Pancreas (tissue), 10 donors: ENCODE results near the gene MMP7. TPM values are rescaled to one million over a fixed set of nuclear protein-coding genes. Genes with fewer than 3 reads are reported as not detected.

Source experiments
- ATAC-seq, 4 donors: fragments of 200-7000 bp; cut with Tn5 transposase; one replicate each; pipeline versions ENCODE4 v1.8.0 to v1.9.1; 2020; ENCODE audit warnings: mild to moderate bottlenecking in 4 of 4, moderate library complexity in 4 of 4
- DNase-seq, 6 donors: peaks; one replicate each; pipeline ENCODE4 v3.0.0-alpha.2; 2020
- FAIRE-seq: peaks from 2 replicates; lab custom pipeline; 2012; peaks lifted over from hg19 to GRCh38; lab: Jason Lieb, UNC
- H3K27ac ChIP-seq, 4 donors: fragments of 200-600 bp; sonication (generic); 1 replicate in 3 of 4; 2 replicates in 1 of 4; pipeline versions ENCODE4 v1.5.0 to v1.8.0; 2020
- H3K27me3 ChIP-seq, 4 donors: fragments of 200-600 bp; one replicate each; pipeline ENCODE4 v1.8.0; 2021
- H3K36me3 ChIP-seq, 3 donors: fragments of 200-600 bp; sonication (generic) in 1 of 3; one replicate each; pipeline versions ENCODE4 v1.5.0 to v1.8.0; 2020 to 2021
- H3K4me1 ChIP-seq, 3 donors: fragments of 200-600 bp; one replicate each; pipeline ENCODE4 v1.8.0; 2021
- H3K4me3 ChIP-seq, 4 donors: fragments of 200-600 bp; sonication (generic) in 2 of 4; one replicate each; pipeline versions ENCODE4 v1.5.0 to v1.8.0; 2020 to 2021
- H3K9me3 ChIP-seq, 4 donors: fragments of 200-600 bp; one replicate each; pipeline ENCODE4 v1.8.0; 2021
- WGBS, 2 donors: extraction: QIAGEN DNeasy Blood & Tissue Kit; methylation state at CpG; one replicate each; pipeline ENCODE4 v1.1.7; 2013; 5-methylcytosine and 5-hydroxymethylcytosine counted together
- intact Hi-C, 3 donors: fragments of 100-400 bp; cut with DNase I; formaldehyde crosslinking; loops; one replicate each; pipeline versions ENCODE4 v1.11.1 to v1.14.2; 2022
- polyA plus RNA-seq, 2 donors: library from polyadenylated mRNA; stranded (reverse); fragments of 200-250 nt; gene quantifications; one replicate each; pipeline ENCODE4 v1.2.3, GENCODE V29; 2013
- total RNA-seq, 6 donors: library from RNA; stranded (reverse); fragmentation: NEBNext Ultra II Directional in 4 of 6; extraction: Animal tissue kit (Norgen Biotek cat#: 25700) in 4 of 6; gene quantifications; one replicate each; pipeline versions ENCODE4 v1.2.1 to v1.2.4, GENCODE V29; 2021 to 2023
- TF ChIP-seq, protein P1 (sequence below), 4 donors: fragments of 200-600 bp; sonication (generic) in 3 of 4; IDR thresholded peaks; one replicate each; pipeline versions ENCODE4 v1.5.0 to v1.8.0; 2021; ENCODE audit warnings: antibody characterized with exemption in 4 of 4
- donor health status: healthy with polysubstance abuse.
- donor health status: DM: no; HTN: no; CAD: no; lungs with moderate emphysema.
- donor health status: DM: no; HTN: no; CAD: no.
- donor health status: control.
- donor health status: control.
- donor health status: Bipolar disorder and iron deficiency.
- donor health status: DM: yes; HTN: yes; CAD: no.
- donor health status: DM: no; HTN: no; CAD: no.
- donor health status: DM: no; HTN: no; CAD: no.
- donor health status: DM: yes; HTN: yes; CAD: no.

MMP7 gene
- total and polyA plus RNA-seq, 8 donors: 13.5 to 751 (median 36.0) TPM

DNA sequence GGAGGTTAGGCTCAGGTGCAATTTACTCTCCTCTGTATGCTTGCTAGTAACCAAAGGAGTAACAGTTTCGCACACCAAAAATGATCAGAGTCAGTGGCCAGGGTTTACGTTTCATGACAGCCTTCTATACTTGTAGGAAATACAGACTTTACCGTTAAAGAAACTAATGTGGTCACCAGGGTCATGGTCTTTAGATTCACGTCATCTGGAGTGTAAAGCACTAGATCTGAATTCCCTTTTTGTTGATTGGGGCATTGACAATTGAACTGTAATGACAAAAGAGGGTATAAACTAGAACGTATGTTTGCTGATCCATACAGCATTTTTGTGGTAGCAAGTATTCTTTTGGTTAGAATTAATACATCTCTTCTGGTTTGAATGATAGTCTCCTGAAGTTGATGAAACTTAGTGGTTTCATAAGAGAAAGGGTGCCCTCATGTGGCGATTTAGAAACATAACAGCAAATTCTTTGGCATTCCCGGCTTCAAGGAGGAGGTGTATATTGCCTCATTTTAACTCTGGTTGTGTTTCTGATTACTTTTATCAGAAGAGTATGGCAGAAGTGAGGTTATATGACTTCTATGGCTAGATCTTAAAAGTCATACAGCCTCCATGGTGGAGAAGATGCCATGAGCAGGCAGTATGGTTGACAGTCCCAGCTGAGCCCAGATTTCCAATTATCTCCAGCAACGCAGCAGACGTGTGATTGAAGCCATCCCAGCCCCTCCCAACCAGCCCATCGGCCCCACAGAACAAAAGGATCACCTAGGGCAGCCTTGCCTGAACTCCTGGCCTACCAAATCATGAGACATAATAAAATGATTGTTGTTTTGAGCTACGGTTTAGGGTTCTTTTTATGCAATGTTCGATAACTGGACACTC is 35.1 kb downstream of the MMP7 start:
- no peaks in the 10 kb centered on the region for H3K36me3 ChIP-seq
- WGBS, 2 donors: 27 to 31% methylated on average over 12 of the region's 12 CpGs
- no peaks in the 10 kb centered on the region for H3K27me3 ChIP-seq
- peak; percentile 96 for FAIRE-seq
- intact Hi-C loops: loop anchor here in 2 of 3 donors (5.0 to 10.0 kb wide), 2 partner anchors 131 to 153 kb away; no protein-coding TSS in a partner anchor
- H3K9me3 ChIP-seq: no peaks in the 10 kb centered on the region
- TF ChIP-seq, protein P1, sequence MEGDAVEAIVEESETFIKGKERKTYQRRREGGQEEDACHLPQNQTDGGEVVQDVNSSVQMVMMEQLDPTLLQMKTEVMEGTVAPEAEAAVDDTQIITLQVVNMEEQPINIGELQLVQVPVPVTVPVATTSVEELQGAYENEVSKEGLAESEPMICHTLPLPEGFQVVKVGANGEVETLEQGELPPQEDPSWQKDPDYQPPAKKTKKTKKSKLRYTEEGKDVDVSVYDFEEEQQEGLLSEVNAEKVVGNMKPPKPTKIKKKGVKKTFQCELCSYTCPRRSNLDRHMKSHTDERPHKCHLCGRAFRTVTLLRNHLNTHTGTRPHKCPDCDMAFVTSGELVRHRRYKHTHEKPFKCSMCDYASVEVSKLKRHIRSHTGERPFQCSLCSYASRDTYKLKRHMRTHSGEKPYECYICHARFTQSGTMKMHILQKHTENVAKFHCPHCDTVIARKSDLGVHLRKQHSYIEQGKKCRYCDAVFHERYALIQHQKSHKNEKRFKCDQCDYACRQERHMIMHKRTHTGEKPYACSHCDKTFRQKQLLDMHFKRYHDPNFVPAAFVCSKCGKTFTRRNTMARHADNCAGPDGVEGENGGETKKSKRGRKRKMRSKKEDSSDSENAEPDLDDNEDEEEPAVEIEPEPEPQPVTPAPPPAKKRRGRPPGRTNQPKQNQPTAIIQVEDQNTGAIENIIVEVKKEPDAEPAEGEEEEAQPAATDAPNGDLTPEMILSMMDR (IDR thresholded peaks at IDR 0.05): peak; percentile 34 to 60 (median 39)
- DNase-seq: peak in 3 of 6 donors; percentile 34 to 68 (median 41)
- ATAC-seq: peak; percentile 81 to 94 (median 92)
- H3K4me1 ChIP-seq: peaks cover 0 to 10% (median 9%) of the 10 kb centered on the region in 3 donors
- H3K4me3 ChIP-seq: no peak overlapping the region
- no peak overlapping the region for H3K27ac ChIP-seq

DNA sequence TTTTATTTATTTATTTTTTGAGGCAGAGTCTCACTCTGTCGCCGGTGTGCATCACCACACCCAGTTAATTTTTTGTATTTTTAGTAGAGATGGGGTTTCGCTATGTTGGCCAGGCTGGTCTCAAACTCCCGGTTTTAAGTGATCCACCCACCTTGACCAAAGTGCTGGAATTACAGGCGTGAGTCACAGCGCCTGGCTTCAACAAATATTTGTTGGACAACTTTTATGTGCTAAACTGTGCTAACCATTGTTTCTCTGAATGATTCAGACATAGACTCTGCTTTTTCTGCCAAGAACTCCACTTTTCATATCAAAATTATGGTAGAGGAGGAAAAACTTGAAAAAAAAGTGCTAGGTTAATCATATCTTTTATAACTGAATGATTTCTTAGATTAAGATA is 36.3 kb downstream of the MMP7 start:
- DNase-seq (peak in 1 of 6 donors; percentile 62), ATAC-seq (peak; percentile 57 to 85 (median 76)), FAIRE-seq (no peak)
- Histone ChIP-seq H3K27ac (peak overlapping the region in 1 of 4 donors; percentile 36), H3K36me3 (no peaks in the 10 kb centered on the region), H3K27me3 (no peaks in the 10 kb centered on the region), H3K4me1 (peaks cover 0 to 10% (median 9%) of the 10 kb centered on the region in 3 donors), H3K9me3 (no peaks in the 10 kb centered on the region), H3K4me3 (no peak overlapping the region)
- 41 to 49% methylated on average over 6 of the region's 6 CpGs for WGBS, 2 donors
- intact Hi-C loops: loop anchor here in 1 of 3 donors (10.0 kb wide), 1 partner anchor 129 kb away; no protein-coding TSS in a partner anchor
- TF ChIP-seq, protein P1 (IDR thresholded peaks at IDR 0.05): no peak

DNA sequence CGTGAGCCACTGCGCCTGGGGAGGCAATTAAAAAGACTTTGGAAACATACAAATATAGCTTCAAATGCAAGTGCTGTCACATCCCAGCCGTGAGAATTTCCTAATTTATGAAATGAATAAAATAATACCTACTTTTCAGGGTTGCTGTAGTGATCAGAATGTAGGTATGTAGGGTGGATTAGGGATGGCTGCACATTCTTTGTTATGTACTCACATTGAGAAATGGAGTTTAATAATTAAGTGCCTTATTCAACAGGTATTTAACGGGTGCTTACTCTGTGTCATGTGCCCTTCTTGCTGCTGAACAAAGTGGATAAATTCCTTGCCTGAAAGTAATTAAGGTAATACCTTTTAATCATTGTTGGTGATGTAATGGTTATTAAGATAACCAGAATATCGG is 37.0 kb downstream of the MMP7 start:
- FAIRE-seq (no peak), ATAC-seq (peak in 1 of 4 donors; percentile 18), DNase-seq (no peak)
- intact Hi-C loops: loop anchor here in 1 of 3 donors (10.0 kb wide), 1 partner anchor 129 kb away; no protein-coding TSS in a partner anchor
- Histone ChIP-seq H3K27ac (no peak overlapping the region), H3K9me3 (no peaks in the 10 kb centered on the region), H3K27me3 (no peaks in the 10 kb centered on the region), H3K36me3 (no peaks in the 10 kb centered on the region), H3K4me1 (peaks cover 0 to 10% (median 9%) of the 10 kb centered on the region in 3 donors), H3K4me3 (no peak overlapping the region)
- TF ChIP-seq, protein P1 (IDR thresholded peaks at IDR 0.05): no peak
- 52 to 64% methylated on average over 5 of the region's 5 CpGs for WGBS, 2 donors

DNA sequence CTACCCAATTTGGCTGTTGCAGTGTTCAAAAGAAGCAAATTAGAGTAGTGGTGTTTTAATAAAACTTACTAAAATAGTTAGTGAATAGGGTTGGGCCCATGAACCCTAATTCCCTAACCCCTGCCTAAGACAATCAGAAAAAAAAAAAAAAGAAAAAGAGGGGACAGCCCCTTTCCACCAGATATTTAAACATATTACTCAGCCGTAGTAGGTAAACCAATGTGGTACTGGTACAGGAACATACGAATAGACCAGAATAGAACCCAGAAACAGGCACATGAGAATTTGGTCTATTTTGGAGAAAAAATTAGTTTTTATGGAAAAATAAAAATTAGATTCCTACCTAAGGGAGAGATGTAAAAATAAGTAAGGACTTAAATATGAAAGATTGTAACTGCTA is 38.6 kb downstream of the MMP7 start:
- FAIRE-seq (no peak), DNase-seq (no peak), ATAC-seq (no peak)
- TF ChIP-seq, protein P1 (IDR thresholded peaks at IDR 0.05): no peak
- H3K36me3 ChIP-seq: no peaks in the 10 kb centered on the region
- peaks cover 0 to 10% (median 9%) of the 10 kb centered on the region in 3 donors for H3K4me1 ChIP-seq
- no peak overlapping the region for H3K4me3 ChIP-seq
- WGBS, 2 donors: 93 to 95% methylated on average over 2 of the region's 2 CpGs
- H3K9me3 ChIP-seq: no peaks in the 10 kb centered on the region
- intact Hi-C loops: loop anchor here in 1 of 3 donors (10.0 kb wide), 1 partner anchor 127 kb away; no protein-coding TSS in a partner anchor
- no peak overlapping the region for H3K27ac ChIP-seq
- H3K27me3 ChIP-seq: no peaks in the 10 kb centered on the region
